ENCODE data around the gene PRDM16. TPM values are rescaled to one million over a fixed set of nuclear protein-coding genes. Genes with fewer than 3 reads are reported as not detected.

PRDM16 gene
- polyA plus RNA-seq, 2 of the 4 experiments (the other 2 are of a cell fraction), result 0.03 to 0.35 TPM

DNA sequence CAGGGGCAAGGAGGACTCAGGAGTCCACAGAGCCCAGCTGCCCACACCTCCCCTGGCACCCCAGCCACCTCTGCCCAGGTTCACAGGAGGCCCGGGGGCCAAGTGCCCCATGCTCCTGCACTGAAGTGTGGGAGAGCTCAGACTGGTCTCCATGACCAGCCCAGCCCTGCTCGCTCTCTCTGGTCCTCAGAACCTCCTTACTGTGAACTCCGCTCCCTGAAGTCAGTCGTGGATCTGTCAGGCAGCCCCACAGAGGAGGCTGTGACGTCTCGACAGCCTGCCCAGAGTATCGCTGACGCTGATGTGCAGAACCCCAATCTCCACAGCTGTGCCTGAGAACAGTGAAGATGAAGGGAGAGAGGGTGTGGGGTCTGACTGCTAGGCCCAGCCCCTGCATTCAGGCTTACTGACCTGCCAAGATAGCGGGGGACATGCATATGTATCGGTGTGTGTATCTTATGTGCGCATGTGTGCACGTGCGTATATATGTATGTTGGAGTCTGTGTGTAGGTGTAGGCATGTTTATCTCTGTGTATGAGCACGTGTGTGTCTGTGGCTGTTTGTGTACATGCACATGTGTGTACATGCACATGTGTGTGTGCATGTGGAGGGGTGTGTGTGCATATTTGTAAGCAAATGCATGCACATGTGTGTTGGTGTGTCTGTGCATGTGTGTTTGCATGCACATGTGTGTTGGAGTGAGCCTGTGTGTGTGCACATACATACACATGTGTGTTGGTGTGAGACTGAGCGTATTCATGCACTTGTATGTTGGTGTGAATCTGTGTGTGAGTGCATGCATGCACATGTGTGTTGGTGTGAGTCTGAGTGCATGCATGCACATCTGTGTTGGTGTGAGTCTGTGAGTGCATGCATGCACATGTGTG, 267.0 kb downstream of the PRDM16 start:
- no peak overlapping the region for H3K27ac ChIP-seq
- H3K4me1 ChIP-seq, result no peaks in the 10 kb centered on the region
- ATAC-seq (no peak), DNase-seq (ENCODE audit: low read depth in 1 of 2, low spot score in 1 of 2) (no peak), FAIRE-seq (no peak)
- H3K9me3 ChIP-seq, result no peaks in the 10 kb centered on the region
- no peak overlapping the region for H3K4me3 ChIP-seq
- ChIA-PET CTCF (no interaction called here), POLR2A (no interaction called here)
- H3K4me2 ChIP-seq, result no peak overlapping the region
- no peak for TF ChIP-seq MAZ (IDR thresholded peaks at IDR 0.05; ENCODE audit: borderline replicate concordance, low read depth, low read length)
- no peak for TF ChIP-seq ZNF302 (CRISPR knock-in tag; IDR thresholded peaks at IDR 0.05)
- TF ChIP-seq NPAS2 (CRISPR knock-in tag; IDR thresholded peaks at IDR 0.05; ENCODE audit: borderline replicate concordance), result no peak
- no peak for TF ChIP-seq SREBF2 (IDR thresholded peaks at IDR 0.05)
- no peak for TF ChIP-seq HOXB5 (CRISPR knock-in tag; IDR thresholded peaks at IDR 0.05)
- TF ChIP-seq KDM1A (IDR thresholded peaks at IDR 0.05; ENCODE audit: low read depth), result no peak
- TF ChIP-seq RAD21 (conservative IDR thresholded peaks at IDR 0.05 in 1 of 2, IDR thresholded peaks at IDR 0.05 in 1 of 2), result no peak
- TF ChIP-seq, protein P1, sequence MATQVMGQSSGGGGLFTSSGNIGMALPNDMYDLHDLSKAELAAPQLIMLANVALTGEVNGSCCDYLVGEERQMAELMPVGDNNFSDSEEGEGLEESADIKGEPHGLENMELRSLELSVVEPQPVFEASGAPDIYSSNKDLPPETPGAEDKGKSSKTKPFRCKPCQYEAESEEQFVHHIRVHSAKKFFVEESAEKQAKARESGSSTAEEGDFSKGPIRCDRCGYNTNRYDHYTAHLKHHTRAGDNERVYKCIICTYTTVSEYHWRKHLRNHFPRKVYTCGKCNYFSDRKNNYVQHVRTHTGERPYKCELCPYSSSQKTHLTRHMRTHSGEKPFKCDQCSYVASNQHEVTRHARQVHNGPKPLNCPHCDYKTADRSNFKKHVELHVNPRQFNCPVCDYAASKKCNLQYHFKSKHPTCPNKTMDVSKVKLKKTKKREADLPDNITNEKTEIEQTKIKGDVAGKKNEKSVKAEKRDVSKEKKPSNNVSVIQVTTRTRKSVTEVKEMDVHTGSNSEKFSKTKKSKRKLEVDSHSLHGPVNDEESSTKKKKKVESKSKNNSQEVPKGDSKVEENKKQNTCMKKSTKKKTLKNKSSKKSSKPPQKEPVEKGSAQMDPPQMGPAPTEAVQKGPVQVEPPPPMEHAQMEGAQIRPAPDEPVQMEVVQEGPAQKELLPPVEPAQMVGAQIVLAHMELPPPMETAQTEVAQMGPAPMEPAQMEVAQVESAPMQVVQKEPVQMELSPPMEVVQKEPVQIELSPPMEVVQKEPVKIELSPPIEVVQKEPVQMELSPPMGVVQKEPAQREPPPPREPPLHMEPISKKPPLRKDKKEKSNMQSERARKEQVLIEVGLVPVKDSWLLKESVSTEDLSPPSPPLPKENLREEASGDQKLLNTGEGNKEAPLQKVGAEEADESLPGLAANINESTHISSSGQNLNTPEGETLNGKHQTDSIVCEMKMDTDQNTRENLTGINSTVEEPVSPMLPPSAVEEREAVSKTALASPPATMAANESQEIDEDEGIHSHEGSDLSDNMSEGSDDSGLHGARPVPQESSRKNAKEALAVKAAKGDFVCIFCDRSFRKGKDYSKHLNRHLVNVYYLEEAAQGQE (IDR thresholded peaks at IDR 0.05), result no peak
- no peak for TF ChIP-seq EHMT2 (IDR thresholded peaks at IDR 0.05; ENCODE audit: low read depth)
- 48% methylated on average over 9 of the region's 15 CpGs for WGBS (ENCODE audit: missing lambda C conversion rate)

DNA sequence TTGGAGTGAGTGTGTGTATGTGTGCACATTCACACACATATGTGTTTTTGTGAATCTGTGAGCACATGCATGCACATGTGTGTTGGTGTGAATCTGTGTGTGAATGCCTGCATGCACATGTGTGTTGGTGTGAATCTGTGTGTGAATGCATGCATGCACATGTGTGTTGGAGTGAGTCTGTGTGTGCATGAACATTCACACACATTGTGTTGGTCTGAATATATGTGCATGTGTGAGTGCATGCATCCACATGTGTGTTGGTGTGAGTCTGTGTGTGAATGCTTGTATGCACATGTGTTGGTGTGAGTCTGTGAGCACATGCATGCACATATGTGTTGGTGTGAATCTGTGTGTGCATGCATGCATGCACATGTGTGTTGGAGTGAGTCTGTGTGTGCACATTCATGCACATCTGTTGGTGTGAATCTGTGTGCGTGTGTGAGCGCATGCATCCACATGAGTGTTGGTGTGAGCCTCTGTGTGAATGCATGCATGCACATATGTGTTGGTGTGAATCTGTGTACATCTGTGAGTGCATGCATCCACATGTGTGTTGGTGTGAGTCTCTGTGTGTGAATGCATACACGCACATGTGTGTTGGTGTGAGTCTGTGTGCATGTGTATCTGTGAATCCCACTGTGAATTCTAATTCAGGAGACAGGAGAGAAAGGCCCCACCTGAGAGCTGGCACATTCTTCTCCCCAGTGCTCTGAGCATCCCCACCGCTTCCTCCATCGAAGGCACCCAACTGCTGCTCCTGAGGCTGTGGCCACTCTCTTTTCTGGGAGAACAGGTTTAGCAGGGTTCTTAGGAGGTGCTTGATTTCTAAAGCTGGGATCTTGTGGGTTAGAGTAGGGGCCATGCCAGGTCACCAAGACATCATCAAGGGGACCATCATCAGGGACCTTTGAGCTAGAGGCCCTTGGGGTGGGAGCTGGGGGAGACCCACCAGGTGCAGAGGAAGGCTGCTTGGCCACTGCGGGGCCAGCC, 267.9 kb downstream of the PRDM16 start:
- Histone ChIP-seq H3K4me3 (no peak overlapping the region), H3K9me3 (no peaks in the 10 kb centered on the region), H3K4me1 (no peaks in the 10 kb centered on the region), H3K4me2 (no peak overlapping the region), H3K27ac (no peak overlapping the region)
- 52% methylated on average over 5 of the region's 6 CpGs for WGBS (ENCODE audit: missing lambda C conversion rate)
- TF ChIP-seq RCOR1 (IDR thresholded peaks at IDR 0.05; ENCODE audit: low read depth, low read length), result no peak
- no peak for TF ChIP-seq JUN (IDR thresholded peaks at IDR 0.05)
- no peak for TF ChIP-seq RARB (CRISPR knock-in tag; IDR thresholded peaks at IDR 0.05)
- TF ChIP-seq, protein P2, sequence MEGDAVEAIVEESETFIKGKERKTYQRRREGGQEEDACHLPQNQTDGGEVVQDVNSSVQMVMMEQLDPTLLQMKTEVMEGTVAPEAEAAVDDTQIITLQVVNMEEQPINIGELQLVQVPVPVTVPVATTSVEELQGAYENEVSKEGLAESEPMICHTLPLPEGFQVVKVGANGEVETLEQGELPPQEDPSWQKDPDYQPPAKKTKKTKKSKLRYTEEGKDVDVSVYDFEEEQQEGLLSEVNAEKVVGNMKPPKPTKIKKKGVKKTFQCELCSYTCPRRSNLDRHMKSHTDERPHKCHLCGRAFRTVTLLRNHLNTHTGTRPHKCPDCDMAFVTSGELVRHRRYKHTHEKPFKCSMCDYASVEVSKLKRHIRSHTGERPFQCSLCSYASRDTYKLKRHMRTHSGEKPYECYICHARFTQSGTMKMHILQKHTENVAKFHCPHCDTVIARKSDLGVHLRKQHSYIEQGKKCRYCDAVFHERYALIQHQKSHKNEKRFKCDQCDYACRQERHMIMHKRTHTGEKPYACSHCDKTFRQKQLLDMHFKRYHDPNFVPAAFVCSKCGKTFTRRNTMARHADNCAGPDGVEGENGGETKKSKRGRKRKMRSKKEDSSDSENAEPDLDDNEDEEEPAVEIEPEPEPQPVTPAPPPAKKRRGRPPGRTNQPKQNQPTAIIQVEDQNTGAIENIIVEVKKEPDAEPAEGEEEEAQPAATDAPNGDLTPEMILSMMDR (IDR thresholded peaks at IDR 0.05), result no peak
- TF ChIP-seq FOXS1 (CRISPR knock-in tag; IDR thresholded peaks at IDR 0.05), result no peak
- FAIRE-seq (no peak), ATAC-seq (no peak), DNase-seq (ENCODE audit: low read depth in 1 of 2, low spot score in 1 of 2) (no peak)
- ChIA-PET CTCF (no interaction called here), POLR2A (no interaction called here)

Measured in A549 (cell line).